ENCODE measurements around the gene RPL21. TPM values are rescaled to one million over a fixed set of nuclear protein-coding genes. Genes with fewer than 3 reads are reported as not detected.

RPL21 gene
- total RNA-seq, 1 donor: 1,901 TPM

- Histone ChIP-seq H3K4me3 (ENCODE audit: low read length) (no peak overlapping the region), H3K4me1 (ENCODE audit: insufficient read depth, low read length) (no peaks in the 10 kb centered on the region), H3K9me3 (ENCODE audit: low read depth, low read length) (peaks cover 14% of the 10 kb centered on the region), H3K27me3 (ENCODE audit: insufficient read depth, low read length) (no peaks in the 10 kb centered on the region)
These were observed 14.9 kb upstream of the RPL21 start for GRCh38 chr13:27236478-27236877.

GRCh38 chr13:27242702-27243101 is 8.7 kb upstream of the RPL21 start:
- Histone ChIP-seq H3K4me3 (ENCODE audit: low read length) (no peak overlapping the region), H3K9me3 (ENCODE audit: low read depth, low read length) (no peaks in the 10 kb centered on the region), H3K27me3 (ENCODE audit: insufficient read depth, low read length) (no peaks in the 10 kb centered on the region), H3K4me1 (ENCODE audit: insufficient read depth, low read length) (no peaks in the 10 kb centered on the region)

- Histone ChIP-seq H3K9me3 (ENCODE audit: low read depth, low read length) (no peaks in the 10 kb centered on the region), H3K27me3 (ENCODE audit: insufficient read depth, low read length) (no peaks in the 10 kb centered on the region), H3K4me3 (ENCODE audit: low read length) (no peak overlapping the region), H3K4me1 (ENCODE audit: insufficient read depth, low read length) (no peaks in the 10 kb centered on the region)
These were observed 5.7 kb upstream of the RPL21 start for GRCh38 chr13:27245610-27246009.

GRCh38 chr13:27250833-27251165 is 559 bp upstream of the RPL21 start:
- Histone ChIP-seq H3K9me3 (ENCODE audit: low read depth, low read length) (no peaks in the 10 kb centered on the region), H3K4me1 (ENCODE audit: insufficient read depth, low read length) (peaks cover 22% of the 10 kb centered on the region), H3K4me3 (ENCODE audit: low read length) (peak overlapping the region; percentile 90), H3K27me3 (ENCODE audit: insufficient read depth, low read length) (no peaks in the 10 kb centered on the region)

- Histone ChIP-seq H3K4me3 (ENCODE audit: low read length) (peak overlapping the region; percentile 90), H3K27me3 (ENCODE audit: insufficient read depth, low read length) (no peaks in the 10 kb centered on the region), H3K9me3 (ENCODE audit: low read depth, low read length) (no peaks in the 10 kb centered on the region), H3K4me1 (ENCODE audit: insufficient read depth, low read length) (peaks cover 22% of the 10 kb centered on the region)
These were observed 1.1 kb downstream of the RPL21 start for GRCh38 chr13:27252467-27252866.

GRCh38 chr13:27257233-27257568 is 5.8 kb downstream of the RPL21 start:
- H3K4me3 ChIP-seq (ENCODE audit: low read length): no peak overlapping the region
- peaks cover 48% of the 10 kb centered on the region for H3K4me1 ChIP-seq (ENCODE audit: insufficient read depth, low read length)
- H3K27me3 ChIP-seq (ENCODE audit: insufficient read depth, low read length): no peaks in the 10 kb centered on the region
- H3K9me3 ChIP-seq (ENCODE audit: low read depth, low read length): no peaks in the 10 kb centered on the region

GRCh38 chr13:27257648-27258253 is 6.4 kb downstream of the RPL21 start:
- no peaks in the 10 kb centered on the region for H3K27me3 ChIP-seq (ENCODE audit: insufficient read depth, low read length)
- H3K9me3 ChIP-seq (ENCODE audit: low read depth, low read length): no peaks in the 10 kb centered on the region
- no peak overlapping the region for H3K4me3 ChIP-seq (ENCODE audit: low read length)
- peaks cover 47% of the 10 kb centered on the region for H3K4me1 ChIP-seq (ENCODE audit: insufficient read depth, low read length)

- peaks cover 38% of the 10 kb centered on the region for H3K4me1 ChIP-seq (ENCODE audit: insufficient read depth, low read length)
- H3K9me3 ChIP-seq (ENCODE audit: low read depth, low read length): no peaks in the 10 kb centered on the region
- no peaks in the 10 kb centered on the region for H3K27me3 ChIP-seq (ENCODE audit: insufficient read depth, low read length)
- no peak overlapping the region for H3K4me3 ChIP-seq (ENCODE audit: low read length)
These were observed 7.5 kb downstream of the RPL21 start for GRCh38 chr13:27258637-27259386.

- Histone ChIP-seq H3K9me3 (ENCODE audit: low read depth, low read length) (no peaks in the 10 kb centered on the region), H3K4me3 (ENCODE audit: low read length) (no peak overlapping the region), H3K4me1 (ENCODE audit: insufficient read depth, low read length) (peaks cover 34% of the 10 kb centered on the region), H3K27me3 (ENCODE audit: insufficient read depth, low read length) (no peaks in the 10 kb centered on the region)
These were observed 8.5 kb downstream of the RPL21 start for GRCh38 chr13:27259831-27260230.

- no peak overlapping the region for H3K4me3 ChIP-seq (ENCODE audit: low read length)
- peaks cover 42% of the 10 kb centered on the region for H3K4me1 ChIP-seq (ENCODE audit: insufficient read depth, low read length)
- H3K9me3 ChIP-seq (ENCODE audit: low read depth, low read length): no peaks in the 10 kb centered on the region
- no peaks in the 10 kb centered on the region for H3K27me3 ChIP-seq (ENCODE audit: insufficient read depth, low read length)
These were observed 10.0 kb downstream of the RPL21 start for GRCh38 chr13:27261396-27261795.

GRCh38 chr13:27263438-27263837 is 12.1 kb downstream of the RPL21 start:
- Histone ChIP-seq H3K9me3 (ENCODE audit: low read depth, low read length) (no peaks in the 10 kb centered on the region), H3K4me1 (ENCODE audit: insufficient read depth, low read length) (peaks cover 62% of the 10 kb centered on the region), H3K4me3 (ENCODE audit: low read length) (no peak overlapping the region), H3K27me3 (ENCODE audit: insufficient read depth, low read length) (no peaks in the 10 kb centered on the region)

- peaks cover 62% of the 10 kb centered on the region for H3K4me1 ChIP-seq (ENCODE audit: insufficient read depth, low read length)
- H3K4me3 ChIP-seq (ENCODE audit: low read length): no peak overlapping the region
- no peaks in the 10 kb centered on the region for H3K27me3 ChIP-seq (ENCODE audit: insufficient read depth, low read length)
- no peaks in the 10 kb centered on the region for H3K9me3 ChIP-seq (ENCODE audit: low read depth, low read length)
These were observed 12.8 kb downstream of the RPL21 start for GRCh38 chr13:27264181-27264580.

- Histone ChIP-seq H3K4me3 (ENCODE audit: low read length) (no peak overlapping the region), H3K27me3 (ENCODE audit: insufficient read depth, low read length) (no peaks in the 10 kb centered on the region), H3K9me3 (ENCODE audit: low read depth, low read length) (no peaks in the 10 kb centered on the region), H3K4me1 (ENCODE audit: insufficient read depth, low read length) (peaks cover 58% of the 10 kb centered on the region)
These were observed 13.3 kb downstream of the RPL21 start for GRCh38 chr13:27264648-27265047.

- peaks cover 49% of the 10 kb centered on the region for H3K4me1 ChIP-seq (ENCODE audit: insufficient read depth, low read length)
- H3K27me3 ChIP-seq (ENCODE audit: insufficient read depth, low read length): peaks cover 5% of the 10 kb centered on the region
- no peak overlapping the region for H3K4me3 ChIP-seq (ENCODE audit: low read length)
- no peaks in the 10 kb centered on the region for H3K9me3 ChIP-seq (ENCODE audit: low read depth, low read length)
These were observed 15.6 kb downstream of the RPL21 start for GRCh38 chr13:27266917-27267316.

- Histone ChIP-seq H3K9me3 (ENCODE audit: low read depth, low read length) (no peaks in the 10 kb centered on the region), H3K4me3 (ENCODE audit: low read length) (no peak overlapping the region), H3K27me3 (ENCODE audit: insufficient read depth, low read length) (peaks cover 6% of the 10 kb centered on the region), H3K4me1 (ENCODE audit: insufficient read depth, low read length) (peaks cover 42% of the 10 kb centered on the region)
These were observed 16.2 kb downstream of the RPL21 start for GRCh38 chr13:27267596-27267995.

GRCh38 chr13:27269114-27269665 is 17.8 kb downstream of the RPL21 start:
- Histone ChIP-seq H3K4me1 (ENCODE audit: insufficient read depth, low read length) (peaks cover 41% of the 10 kb centered on the region), H3K4me3 (ENCODE audit: low read length) (no peak overlapping the region), H3K27me3 (ENCODE audit: insufficient read depth, low read length) (peaks cover 9% of the 10 kb centered on the region), H3K9me3 (ENCODE audit: low read depth, low read length) (no peaks in the 10 kb centered on the region)
